Lung (tissue), 13 donors: ENCODE data around the gene EFL1. TPM values are rescaled to one million over a fixed set of nuclear protein-coding genes. Genes with fewer than 3 reads are reported as not detected.

Experiments used
- ATAC-seq: fragments of 200-7000 bp; cut with Tn5 transposase; one replicate; pipeline ENCODE4 v1.9.1; 2020; ENCODE audit warnings: moderate number of reproducible peaks; ENCODE audit not compliant: insufficient read depth, low FRiP score
- DNase-seq, 3 donors: peaks; one replicate each; pipeline ENCODE4 v3.0.0-alpha.2; 2013 to 2017
- H3K27ac ChIP-seq, 2 donors: one replicate each; pipeline ENCODE4 v1.5.1; 2013; ENCODE audit warnings: mild to moderate bottlenecking in 2 of 2, moderate library complexity in 2 of 2, control low read depth in 1 of 2, inconsistent platforms in 1 of 2, low read depth in 1 of 2, low read length in 1 of 2
- H3K27me3 ChIP-seq, 3 donors: one replicate each; pipeline ENCODE4 v1.5.1; 2013; ENCODE audit warnings: low read length in 2 of 3; ENCODE audit not compliant: control insufficient read depth in 3 of 3, insufficient read depth in 3 of 3
- H3K36me3 ChIP-seq, 4 donors: one replicate each; pipeline ENCODE4 v1.5.1; 2013; ENCODE audit warnings: low read length in 4 of 4, mild to moderate bottlenecking in 1 of 4, moderate library complexity in 1 of 4; ENCODE audit not compliant: control insufficient read depth in 4 of 4, insufficient read depth in 4 of 4
- H3K4me1 ChIP-seq, 5 donors: one replicate each; pipeline ENCODE4 v1.5.1; 2013; ENCODE audit warnings: low read length in 5 of 5, mild to moderate bottlenecking in 2 of 5, moderate library complexity in 1 of 5; ENCODE audit not compliant: control insufficient read depth in 5 of 5, insufficient read depth in 5 of 5
- H3K4me3 ChIP-seq: one replicate; pipeline ENCODE4 v1.5.1; 2013; ENCODE audit warnings: mild to moderate bottlenecking, control low read depth, moderate library complexity
- H3K9ac ChIP-seq, 2 donors: one replicate each; pipeline ENCODE4 v1.5.1; 2013; ENCODE audit warnings: low read length in 2 of 2, control low read depth in 1 of 2; ENCODE audit not compliant: insufficient read depth in 1 of 2
- H3K9me3 ChIP-seq, 4 donors: one replicate each; pipeline ENCODE4 v1.5.1; 2013; ENCODE audit warnings: low read length in 3 of 4, mild to moderate bottlenecking in 1 of 4, moderate library complexity in 1 of 4; ENCODE audit not compliant: control insufficient read depth in 4 of 4, insufficient read depth in 3 of 4
- CTCF ChIP-seq: IDR thresholded peaks from 2 replicates; pipeline ENCODE4 v1.5.1; 2012; ENCODE audit warnings: mild to moderate bottlenecking; ENCODE audit errors: control extremely low read depth, extremely low read depth
- WGBS, 2 donors: extraction: QIAGEN DNeasy Blood & Tissue Kit; methylation state at CpG; one replicate each; pipeline ENCODE4 v1.1.7; 2013; 5-methylcytosine and 5-hydroxymethylcytosine counted together
- polyA plus RNA-seq, 2 donors: library from polyadenylated mRNA; stranded (reverse); fragments of 200-250 nt; gene quantifications; one replicate each; pipeline ENCODE4 v1.2.1, GENCODE V29; 2013
- small RNA-seq: library from RNA; depleted of rRNA; stranded (forward); fragments of <200 nt; gene quantifications from one replicate; pipeline ENCODE3, GENCODE V24; 2014; ENCODE audit warnings: low replicate concordance
- total RNA-seq, 2 donors: library from RNA; depleted of rRNA in 1 of 2; stranded (reverse); fragments of >200 nt in 1 of 2; gene quantifications; one replicate each; pipeline ENCODE4 v1.2.1, GENCODE V29; 2014 to 2021
- donor health status: control.
- donor health status: control.
- donor health status: Bipolar disorder and iron deficiency.
- donor health status: healthy.
- donor health status: DM: yes; HTN: yes; CAD: no.

Gene EFL1
- total and polyA plus RNA-seq, 4 donors = 4.1 to 22.9 (median 11.5) TPM

- H3K27me3 ChIP-seq = no peaks in the 10 kb centered on the region
- no peak for ATAC-seq
- no peaks in the 10 kb centered on the region for H3K36me3 ChIP-seq
- no peak overlapping the region for H3K27ac ChIP-seq
- H3K4me1 ChIP-seq = no peaks in the 10 kb centered on the region
- WGBS, 2 donors = 92 to 97% methylated on average over 6 of the region's 6 CpGs
- H3K4me3 ChIP-seq = no peak overlapping the region
- peaks cover 0 to 1% (median 0%) of the 10 kb centered on the region in 4 donors for H3K9me3 ChIP-seq
- H3K9ac ChIP-seq = no peak overlapping the region
- no peak for DNase-seq
- TF ChIP-seq CTCF = no peak
Measured at GRCh38 chr15:82080774-82081173, 181.8 kb downstream of the EFL1 start.

Small RNA genes lying within 50 kb of the gene (small RNA-seq; reads per million reads assigned to genes)
- gene RNU1-77P = not detected

Other genes starting within 250 kb of the EFL1 start
- 1 to 10 TPM; 2.5 to 6.3 TPM for gene MEX3B, start 216.7 kb downstream of the EFL1 start, total RNA-seq
- 1 to 10 TPM in 1 of 2 donors, under 1 TPM in 1; 0.89 to 1.0 TPM for gene MEX3B, start 216.7 kb downstream of the EFL1 start, polyA plus RNA-seq
- gene SAXO2, start 84 bp upstream of the EFL1 start, total RNA-seq = 10 to 100 TPM; 45.7 to 54.0 TPM
- 10 to 100 TPM in 1 of 2 donors, 1 to 10 TPM in 1; 5.9 to 13.5 TPM for gene SAXO2, start 84 bp upstream of the EFL1 start, polyA plus RNA-seq
- gene GOLGA6L10, start 86.7 kb upstream of the EFL1 start, total RNA-seq = 1 to 10 TPM; 2.6 to 7.0 TPM
- gene GOLGA6L10, start 86.7 kb upstream of the EFL1 start, polyA plus RNA-seq = 1 to 10 TPM in 1 of 2 donors, under 1 TPM in 1; 0.63 to 2.8 TPM
- 10 to 100 TPM in 1 of 2 donors, 1 to 10 TPM in 1; 4.1 to 13.7 TPM for gene GOLGA6L9, start 167.1 kb upstream of the EFL1 start, total RNA-seq
- 10 to 100 TPM in 1 of 2 donors, 1 to 10 TPM in 1; 1.5 to 12.2 TPM for gene GOLGA6L9, start 167.1 kb upstream of the EFL1 start, polyA plus RNA-seq